ENCODE results near the gene KRT81. TPM values are rescaled to one million over a fixed set of nuclear protein-coding genes. Genes with fewer than 3 reads are reported as not detected.
"Not testable (repeated sequence)": the region's sequence is repeated elsewhere in the genome, so short reads cannot be mapped to it uniquely, and the experiment has no call there.

Gene KRT81
- total RNA-seq, 1 experiment from 2014 or later: 10.8 TPM

DNA sequence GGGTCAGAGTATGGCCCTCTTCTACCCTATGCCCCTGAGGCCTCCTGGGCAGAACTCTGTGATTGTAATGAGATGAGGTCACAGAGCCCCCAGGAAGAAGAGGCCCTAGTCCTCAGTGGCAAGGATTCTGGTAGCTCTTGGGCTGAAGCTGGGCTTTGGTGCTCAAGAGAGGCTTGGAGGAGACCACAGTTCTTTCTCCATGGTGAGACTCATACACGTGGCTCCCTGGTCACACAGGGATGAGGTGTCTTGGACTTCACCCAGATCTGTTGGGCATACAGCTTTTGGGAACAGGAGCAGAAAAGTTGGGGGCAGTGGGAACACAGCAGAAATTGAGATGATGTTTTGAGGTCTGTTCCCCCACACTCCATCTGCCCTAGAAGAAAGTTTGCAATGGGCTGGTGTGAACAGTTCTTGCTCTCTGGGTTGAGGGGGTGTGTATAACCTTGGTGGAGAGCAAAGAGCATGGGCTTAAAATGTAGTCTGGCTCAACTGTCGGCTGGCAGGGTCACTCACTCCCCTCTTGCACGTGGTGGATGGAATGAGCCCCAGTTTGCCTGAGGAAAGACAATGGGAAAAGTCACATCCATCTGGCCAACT lies 16.7 kb downstream of the KRT81 start, which contains the start of gene KRT86:
Gene KRT86, plus strand, starts transcription at position 125 of the 600 bp plus-strand sequence. CDS start 27,272 bp downstream, outside the sequence.
- DNase-seq (ENCODE audit: low spot score): no peak

DNA sequence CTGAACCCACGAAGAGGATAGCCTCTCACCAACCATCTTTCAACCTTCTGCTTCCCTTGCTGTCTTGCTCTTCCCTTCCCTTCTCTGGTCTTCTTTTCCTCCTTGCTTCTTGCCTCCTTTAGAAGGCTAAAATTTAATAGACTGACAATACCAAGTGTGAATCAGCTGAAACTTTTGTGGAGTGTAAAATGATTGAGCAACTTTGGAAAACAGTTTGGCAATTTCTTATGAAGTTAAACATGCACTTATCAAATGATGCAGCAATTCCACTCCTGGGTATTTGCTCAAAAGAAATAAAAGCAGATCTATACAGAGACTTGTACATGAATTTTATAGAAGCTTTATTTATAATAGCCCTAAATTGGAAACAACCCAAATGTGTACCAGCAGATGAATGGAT lies 20.2 kb downstream of the KRT81 start:
- DNase-seq (ENCODE audit: low spot score): no peak

DNA sequence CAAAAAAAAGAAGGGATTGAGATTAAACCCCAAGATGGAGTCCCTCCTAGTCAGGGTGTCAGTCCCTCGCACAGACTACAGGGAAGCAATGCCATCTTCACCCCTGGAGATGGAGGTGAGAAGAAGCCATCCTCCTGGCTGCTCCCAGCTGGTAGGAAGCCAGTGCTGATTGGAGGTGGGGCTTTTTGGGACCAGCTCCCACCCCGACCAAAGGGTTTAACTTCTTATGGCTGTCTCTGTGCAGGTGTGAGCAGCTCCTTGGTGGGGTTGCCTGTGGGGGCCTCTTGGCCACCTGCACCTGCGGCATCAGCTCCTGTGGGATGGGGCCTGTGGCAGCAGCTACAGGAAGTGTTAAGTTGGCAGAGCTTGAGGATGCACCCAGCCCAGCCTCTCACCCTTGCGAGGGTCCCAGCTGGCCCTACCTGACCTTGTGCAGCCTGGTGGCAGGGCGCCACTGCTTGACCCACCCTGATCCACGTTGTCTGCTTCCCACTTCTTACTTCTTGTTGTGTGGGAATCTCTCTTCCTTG lies 20.7 kb downstream of the KRT81 start:
- no peak for DNase-seq (ENCODE audit: low spot score)

DNA sequence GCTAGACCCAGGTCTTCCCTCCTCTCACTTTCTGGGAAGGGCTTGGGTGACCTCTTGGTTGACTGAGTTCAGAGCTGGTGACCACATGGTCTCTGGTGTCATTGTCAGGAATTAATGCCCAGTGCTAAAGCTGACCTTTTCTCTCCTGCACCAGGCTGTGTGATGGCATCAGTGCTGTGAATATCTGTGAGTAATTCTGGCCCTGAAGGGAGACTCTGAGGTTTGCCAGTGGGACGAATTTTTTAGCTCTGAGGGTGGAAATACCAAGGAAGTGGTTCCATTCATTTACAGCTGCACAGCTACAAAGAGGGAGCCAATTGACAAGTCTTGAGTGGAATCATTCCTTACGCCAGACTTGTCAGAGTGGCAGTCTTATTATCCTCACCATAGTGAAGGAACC lies 23.1 kb downstream of the KRT81 start:
- no peak for DNase-seq (ENCODE audit: low spot score)

DNA sequence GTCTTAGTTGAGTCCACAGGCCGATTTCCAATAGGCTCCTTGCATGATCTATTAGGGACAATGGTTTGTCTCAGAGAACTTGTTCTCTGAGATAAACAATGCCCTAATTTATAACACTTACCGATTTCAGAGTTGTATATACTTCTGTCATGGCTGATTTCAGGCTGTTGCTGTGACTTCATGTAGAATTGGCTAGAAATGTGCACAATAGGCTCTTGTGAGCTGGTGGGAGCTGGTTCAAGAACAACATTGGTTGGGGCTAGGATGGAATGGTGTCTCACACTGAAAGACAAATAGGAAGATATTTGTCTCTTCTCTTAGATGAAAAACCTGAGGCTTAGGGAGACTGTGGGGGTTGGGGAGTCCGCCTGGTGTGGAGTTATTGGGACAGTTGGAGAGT lies 23.6 kb downstream of the KRT81 start:
- DNase-seq (ENCODE audit: low spot score): no peak

DNA sequence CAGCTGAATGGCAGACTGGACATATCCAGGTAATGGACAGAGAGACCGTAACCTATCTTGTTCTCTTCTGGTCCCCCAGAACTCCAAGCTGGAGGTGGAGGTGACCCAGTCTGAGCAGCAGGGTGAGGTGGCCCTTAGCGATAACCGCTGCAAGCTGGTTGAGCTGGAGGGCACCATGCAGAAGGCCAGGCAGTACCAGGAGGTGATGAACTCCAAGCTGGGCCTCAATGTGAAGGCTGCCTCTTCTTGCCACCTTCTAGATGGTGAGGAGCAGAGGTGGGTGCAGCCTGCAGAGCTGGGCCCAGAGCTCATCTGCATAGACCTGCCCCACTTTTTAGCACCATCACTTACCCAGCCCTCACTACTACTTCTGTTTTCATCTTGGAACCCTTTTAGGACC lies 24.1 kb downstream of the KRT81 start:
- no peak for DNase-seq (ENCODE audit: low spot score)

DNA sequence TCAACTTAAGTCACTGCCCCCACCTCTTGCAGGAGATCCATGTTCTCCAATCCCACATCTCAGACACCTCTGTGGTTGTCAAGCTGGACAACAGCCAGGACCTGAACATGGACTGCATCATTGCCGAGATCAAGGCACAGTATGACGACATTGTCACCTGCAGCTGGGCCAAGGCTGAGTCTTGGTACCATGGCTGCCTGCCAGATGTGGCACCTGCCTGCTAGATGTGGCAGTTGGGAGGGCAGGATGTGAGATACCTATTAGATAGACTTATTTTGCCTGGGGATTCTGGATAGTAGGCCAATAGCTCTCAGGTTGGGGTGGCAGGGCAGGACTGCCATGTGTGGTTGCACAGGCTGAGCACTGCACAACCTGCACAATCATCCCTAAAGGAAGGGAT lies 24.8 kb downstream of the KRT81 start:
- no peak for DNase-seq (ENCODE audit: low spot score)

DNA sequence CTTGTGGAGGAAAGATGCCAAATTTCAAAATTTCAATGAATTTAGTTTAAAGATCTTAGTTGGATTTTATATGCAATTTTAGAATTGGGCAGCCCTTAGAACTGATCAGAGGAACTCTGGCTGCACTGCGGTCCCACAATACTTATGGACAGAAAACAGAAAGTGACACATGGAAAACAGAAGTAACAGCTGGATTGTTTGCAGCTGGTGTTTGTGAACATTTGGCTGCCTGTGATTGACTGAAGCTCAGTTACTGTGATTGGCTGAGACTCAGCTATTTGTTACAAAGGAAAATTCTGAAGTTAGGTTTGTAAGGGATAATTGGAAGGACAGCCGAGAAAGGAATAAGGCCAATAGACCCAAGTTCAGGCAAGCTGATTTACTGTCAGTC lies 26.9 kb downstream of the KRT81 start:
- no peak for DNase-seq (ENCODE audit: low spot score)

DNA sequence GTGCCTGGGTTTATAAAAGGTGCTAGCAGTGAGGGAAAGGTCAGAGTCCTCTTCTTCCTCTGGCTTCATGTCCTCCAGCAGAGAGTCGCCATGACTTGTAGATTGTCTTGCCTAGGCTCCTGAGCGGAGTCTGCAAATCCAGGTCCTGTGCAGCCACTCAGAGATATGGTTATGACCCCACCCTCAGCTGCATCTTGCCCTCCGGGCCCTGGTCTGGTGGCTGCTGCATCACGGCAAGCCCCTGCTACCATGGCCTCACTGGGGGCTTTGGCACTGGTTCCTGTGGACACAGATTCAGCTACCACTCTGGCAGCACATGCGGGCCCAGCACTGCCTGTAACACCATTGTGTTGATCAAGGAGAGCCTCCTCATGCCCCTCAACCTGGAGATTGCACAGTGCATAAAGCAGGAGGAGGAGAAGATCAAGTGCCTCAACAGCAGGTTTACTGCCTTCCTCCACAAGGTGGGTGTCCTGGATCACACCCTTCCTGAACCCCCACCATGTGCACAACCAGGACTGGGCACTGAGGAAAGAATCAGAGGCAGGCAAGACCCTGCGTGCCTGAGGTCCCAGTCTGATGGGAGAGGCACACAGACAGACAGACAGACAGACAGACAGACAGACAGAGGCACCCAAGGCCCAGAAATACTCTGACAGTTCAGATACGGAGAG lies 27.4 kb downstream of the KRT81 start:
- no peak for DNase-seq (ENCODE audit: low spot score)

DNA sequence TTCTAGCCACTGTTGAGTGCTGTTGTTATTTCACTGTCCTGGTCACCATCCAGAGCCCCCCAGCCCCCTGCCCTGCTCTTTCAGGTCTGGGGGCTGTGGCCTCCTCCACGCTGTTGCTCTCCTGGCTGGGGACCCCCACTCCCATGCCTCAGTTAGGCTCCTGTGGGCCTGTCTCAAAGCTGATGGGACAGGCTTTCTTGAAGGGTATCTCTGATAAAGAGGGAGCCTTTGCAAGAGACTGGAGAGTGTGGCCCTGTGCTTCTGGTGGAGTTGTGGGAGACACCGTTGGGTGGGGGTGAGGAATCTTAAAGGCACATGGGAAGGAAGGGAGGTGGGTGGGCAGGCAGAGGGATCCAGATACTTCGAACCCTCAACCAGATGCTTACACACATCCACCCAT lies 29.0 kb downstream of the KRT81 start:
- no peak for DNase-seq (ENCODE audit: low spot score)

DNA sequence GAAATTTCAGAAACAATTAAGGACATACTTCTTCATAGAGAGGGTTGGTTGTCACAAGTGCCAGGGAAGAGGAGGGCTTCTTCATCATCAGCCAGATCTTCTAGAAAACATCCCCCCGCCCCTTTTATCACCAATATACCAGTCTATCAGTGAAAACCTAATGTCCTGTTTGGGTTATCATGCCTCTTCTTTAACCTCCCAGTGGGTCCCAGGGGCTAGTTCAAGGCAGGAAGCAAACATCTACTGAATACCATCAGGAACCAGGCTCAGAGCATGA lies 30.2 kb downstream of the KRT81 start:
- DNase-seq (ENCODE audit: low spot score): no peak

DNA sequence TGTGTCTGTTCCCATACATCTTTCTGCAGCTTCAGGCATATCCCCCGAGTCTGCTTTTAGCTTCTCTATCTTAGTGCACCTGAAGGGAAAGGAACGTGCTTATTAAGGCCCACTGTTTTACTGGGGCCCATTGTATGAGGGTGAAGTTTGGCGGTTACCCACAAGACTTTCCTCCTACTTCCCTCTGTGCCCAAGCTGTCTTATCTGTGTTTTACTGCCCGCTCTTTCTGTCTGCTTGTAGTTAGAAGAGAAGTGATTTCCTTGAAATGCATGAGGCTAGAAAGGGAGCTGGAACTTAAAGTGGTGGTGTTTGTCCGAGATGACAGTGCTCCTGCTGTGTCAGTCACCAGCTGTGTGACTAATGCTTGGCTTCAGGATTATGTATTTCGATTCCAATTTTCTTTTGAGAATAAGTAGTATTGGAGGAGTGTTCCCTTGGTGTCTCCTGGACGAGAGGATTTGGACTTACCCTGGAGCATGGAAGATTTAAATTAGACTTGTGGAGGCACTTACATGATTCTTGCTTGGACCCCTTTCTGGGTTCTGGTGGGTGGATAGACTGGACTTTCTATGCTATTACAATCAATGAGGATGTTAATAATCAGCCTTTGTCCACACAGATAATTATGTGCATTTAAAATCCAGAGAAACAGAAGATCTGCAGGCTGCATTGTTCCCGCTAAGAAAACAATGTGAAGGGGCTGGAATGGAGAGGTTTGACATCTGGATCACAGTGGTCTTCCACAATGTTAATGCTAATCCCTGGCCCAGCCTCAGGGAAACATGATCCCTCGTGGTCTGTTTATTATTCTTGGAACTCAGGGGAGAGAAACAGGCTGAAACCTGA lies 30.8 kb downstream of the KRT81 start:
- DNase-seq (ENCODE audit: low spot score): peak; percentile 37

DNA sequence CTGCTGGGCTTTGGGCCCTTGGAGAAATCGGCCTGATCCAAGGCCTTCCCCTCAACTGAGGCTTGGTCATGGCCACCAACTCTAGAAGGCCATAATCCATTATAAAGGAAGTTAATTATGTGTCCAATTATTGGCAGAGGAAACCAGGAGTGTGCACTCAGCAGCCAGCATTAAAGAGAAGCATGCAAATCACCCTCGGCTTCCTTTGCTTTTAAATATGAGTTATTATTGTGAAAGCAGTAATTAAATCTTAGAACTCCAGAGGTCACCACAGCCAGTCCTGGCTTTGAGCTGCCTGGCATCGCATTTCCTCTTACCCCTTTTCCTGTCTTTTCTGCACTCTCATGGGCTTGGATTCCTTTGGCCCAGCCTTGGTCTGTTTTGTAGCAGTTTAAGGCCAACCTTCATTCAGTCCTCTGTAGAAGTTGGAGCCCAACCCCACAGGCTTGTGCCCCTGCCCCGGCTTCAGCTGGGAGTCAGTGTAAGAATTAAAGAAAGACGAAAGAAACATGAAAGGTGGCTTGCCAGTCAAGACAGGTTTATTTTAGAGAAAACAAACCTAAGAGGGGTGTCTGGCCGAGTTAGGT lies 31.6 kb downstream of the KRT81 start:
- peak; percentile 41 for DNase-seq (ENCODE audit: low spot score)

DNA sequence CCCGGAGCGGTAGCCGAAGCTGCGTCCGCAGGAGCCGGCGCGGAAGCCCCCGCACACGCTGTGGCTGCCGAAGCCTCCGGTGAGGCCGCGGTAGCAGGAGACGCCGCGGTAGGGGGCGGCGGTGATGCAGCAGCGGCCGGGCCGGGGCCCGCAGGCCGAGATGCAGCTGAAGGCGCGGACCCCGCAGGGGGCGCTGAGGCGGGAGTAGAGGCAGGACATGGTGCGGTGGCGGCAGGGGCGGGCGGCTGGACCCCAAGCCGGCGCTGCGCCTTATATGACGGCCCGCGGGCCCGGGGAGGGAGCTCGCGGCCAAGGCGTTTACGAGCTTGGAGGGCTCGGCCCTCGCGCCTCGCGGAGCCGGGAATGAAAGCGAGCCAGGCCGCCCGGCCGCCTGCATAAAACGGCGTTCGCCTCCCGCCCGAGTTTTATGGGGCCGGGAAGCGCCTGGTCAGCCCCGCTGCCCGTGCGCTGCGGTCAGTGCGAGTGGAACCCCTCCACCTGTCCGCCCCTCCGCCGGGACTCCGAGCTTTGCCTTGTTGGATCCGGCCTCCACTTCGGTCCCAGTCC lies 32.9 kb downstream of the KRT81 start:
- DNase-seq (ENCODE audit: low spot score): no peak

DNA sequence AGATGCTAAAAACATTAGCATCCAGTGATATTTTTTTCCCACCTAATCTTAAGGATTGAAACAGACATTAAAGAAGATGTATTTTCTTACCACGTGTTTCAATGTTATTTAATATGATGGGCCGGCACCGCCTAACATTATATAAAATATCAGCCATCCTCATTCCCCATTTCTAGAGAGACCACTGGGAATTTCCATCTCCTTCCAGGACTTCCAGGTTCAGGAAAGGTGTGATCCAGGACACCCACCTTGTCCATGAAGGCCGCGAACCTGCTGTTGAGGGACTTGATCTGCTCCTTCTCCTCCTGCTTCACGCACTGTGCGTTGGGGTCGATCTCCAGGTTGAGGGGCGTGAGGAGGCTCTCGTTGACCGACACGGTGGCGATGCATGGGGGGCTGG lies 33.4 kb downstream of the KRT81 start:
- DNase-seq (ENCODE audit: low spot score): not testable (repeated sequence)

DNA sequence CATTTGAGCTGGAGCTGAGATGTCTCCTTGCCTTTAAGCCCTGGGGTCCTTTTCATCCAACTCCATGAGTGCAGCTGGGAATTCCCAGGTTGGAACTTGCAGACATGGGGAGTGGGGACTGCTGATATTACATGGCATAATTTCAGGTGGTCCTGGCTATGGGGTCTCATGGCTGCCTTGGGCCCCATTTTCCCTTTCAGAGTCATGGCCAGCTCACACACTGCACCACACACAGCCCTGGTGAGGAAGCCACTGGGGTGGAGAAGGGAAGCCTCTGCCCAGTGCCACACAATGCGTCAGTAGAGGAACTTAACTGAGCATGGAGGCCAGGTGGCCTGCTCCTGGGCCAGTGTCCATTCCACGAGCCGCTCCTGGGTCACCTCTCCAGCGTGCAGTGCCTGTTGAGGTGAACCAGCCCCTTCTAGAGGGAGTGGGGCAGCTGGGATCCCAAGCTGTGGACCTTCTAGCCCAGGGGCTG lies 34.2 kb downstream of the KRT81 start:
- DNase-seq (ENCODE audit: low spot score): no peak

DNA sequence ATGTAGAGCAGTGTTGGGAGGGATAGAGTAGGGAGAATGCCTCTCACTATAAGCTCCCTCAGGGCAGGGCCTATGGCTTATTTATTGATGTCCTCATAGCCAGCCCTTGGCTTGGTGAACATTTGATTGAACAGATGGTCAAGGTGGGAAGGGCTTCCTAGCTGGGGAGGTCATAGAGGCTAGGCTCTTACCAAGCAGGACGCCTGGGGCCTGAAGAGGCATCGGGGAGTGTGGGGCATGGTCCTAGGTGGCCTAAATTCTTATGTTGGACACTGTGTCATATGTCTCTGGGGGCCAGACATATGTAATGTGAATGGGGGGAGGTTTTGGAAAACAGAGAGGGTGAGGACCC lies 34.8 kb downstream of the KRT81 start:
- DNase-seq (ENCODE audit: low spot score): no peak

DNA sequence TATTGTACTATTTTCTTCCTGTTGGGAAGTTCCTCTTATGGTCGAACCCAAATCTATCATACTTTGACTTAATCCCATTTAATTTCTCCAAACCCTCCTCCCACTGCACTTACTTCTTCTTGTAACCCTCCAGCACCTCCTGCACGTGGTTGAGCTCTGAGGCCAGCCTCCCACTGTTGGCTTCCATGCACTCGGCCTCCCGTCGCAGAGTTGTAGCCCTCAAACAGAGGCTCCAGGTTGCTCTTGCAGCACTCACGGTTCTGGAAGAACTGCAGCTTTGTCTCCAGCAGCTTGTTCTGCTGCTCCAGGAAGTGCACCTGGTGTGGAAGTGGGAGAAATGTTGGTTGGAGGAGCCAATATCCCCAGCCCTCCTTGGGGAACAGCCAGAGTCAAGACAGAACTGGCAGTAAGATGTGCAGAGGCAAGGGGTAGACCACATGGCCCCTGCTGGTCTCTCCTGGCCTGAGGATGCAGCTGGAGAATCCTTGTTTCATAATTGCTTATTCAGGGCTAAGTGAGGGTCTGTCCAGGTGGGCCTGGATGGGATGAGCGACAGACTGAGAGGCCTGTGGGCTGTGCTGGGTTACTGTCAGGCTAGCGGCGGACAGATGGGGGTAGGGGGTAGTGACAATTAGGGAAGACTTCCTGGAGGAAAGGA lies 35.3 kb downstream of the KRT81 start:
- no peak for DNase-seq (ENCODE audit: low spot score)

DNA sequence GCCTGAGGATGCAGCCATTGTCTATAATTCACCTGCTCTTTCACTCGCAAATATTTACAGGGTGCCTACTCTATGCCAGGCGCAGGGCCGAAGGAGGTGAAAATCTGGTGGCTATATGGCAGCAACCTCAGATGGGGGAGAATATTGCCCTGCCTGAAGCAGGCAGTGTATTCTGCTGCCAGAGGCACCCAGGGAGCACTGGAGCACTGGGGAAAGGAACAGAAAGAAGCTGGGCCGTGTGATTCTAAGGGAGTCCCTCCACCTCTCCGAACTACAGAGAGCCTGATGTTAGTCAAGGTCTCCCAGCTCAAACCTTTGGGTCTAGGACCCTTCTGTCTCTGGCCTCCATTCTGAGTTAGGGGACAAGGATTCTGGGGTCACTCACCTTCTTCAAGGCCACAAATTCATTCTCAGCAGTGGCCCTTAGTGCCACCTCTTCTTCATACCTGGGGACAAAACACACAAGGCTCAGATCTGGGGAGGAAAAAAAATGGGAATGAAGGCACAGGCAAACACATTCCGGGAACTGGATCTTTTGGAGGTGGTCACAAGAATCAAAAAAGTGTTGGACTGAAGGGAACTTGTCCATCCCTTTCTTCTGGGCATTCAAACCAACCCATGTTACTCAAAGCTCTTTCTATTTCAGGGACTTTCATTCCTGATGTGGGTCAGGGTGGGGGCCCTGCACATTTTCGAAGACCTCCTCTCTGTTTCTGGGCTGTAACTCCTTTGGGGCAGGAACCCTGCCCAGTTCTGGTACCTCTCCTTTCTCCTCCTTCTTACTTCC lies 36.2 kb downstream of the KRT81 start:
- no peak for DNase-seq (ENCODE audit: low spot score)

DNA sequence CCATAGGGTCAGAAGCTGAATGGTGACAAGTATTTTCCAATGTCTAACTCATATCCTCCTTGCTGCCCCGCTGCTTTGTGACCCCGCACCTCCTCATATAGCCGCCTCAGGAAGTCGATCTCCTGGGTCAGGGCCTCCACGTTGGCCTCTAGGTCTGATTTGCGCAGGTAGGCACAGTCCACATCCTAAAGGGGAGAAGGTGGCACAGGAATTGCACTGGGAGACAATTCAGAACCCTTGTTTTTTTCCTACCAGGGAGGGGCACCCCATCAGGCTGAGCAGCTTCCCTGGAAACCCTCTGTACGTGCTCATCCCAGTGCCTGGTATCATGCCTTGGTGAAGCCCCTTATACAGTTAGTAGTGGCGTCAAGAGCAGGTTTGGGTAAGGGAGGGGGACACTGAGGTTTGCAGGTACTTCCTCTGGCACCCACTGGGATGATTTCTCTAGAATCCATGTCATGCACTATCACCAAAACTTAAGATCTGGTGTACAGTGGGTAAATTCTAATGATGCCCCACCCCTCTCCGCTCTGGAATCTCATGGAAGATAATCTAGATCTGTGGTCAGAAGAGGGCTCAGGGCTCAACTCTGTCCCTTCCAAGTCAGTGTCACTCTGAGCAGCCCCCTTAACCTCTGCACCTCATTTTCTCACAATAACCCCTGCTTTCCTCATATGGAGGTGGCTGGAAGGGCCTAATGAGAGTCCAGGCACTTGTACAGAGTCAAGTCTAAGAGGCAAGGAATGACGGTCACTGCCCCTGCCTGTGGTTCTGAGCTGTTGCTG lies 37.0 kb downstream of the KRT81 start:
- DNase-seq (ENCODE audit: low spot score): no peak
